Stimulated activated CD4-positive, alpha-beta T cell treated with anti-CD3 and anti-CD28 coated beads, Interleukin-12 subunit alpha, Interleukin-12 subunit beta, amount 100 ng/mL, for 48 hours (primary cell): Measurements from ENCODE around the gene KRTAP5-9.
"Not testable (repeated sequence)": the region's sequence is repeated elsewhere in the genome, so short reads cannot be mapped to it uniquely, and the experiment has no call there.

Experiments
- DNase-seq, 3 donors: peaks; one replicate each; pipeline ENCODE4 v3.0.0-alpha.2; 2020; ENCODE audit warnings: low read depth in 2 of 3, low spot score in 1 of 3

The KRTAP5-9 gene

DNA sequence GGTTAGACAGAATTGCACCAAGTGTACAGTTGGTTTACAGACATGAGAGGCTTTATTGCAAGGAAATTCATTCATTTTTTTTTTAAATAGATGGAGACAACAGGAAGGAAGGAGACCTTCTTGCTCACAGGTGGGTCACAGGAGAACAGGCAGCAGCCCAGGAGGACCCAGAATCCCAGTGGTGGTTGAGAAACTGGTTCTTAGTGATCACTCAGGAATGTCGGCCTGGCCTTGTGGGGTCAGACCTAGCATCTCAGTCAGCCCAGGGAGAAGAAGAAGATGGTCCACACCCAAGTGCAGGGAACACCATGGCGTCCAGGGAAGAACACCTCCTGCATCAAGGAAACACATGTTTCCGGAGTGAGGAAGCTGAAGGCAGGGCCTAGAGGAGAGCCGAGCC, 33.6 kb downstream of the KRTAP5-9 start:
- DNase-seq, result no peak

DNA sequence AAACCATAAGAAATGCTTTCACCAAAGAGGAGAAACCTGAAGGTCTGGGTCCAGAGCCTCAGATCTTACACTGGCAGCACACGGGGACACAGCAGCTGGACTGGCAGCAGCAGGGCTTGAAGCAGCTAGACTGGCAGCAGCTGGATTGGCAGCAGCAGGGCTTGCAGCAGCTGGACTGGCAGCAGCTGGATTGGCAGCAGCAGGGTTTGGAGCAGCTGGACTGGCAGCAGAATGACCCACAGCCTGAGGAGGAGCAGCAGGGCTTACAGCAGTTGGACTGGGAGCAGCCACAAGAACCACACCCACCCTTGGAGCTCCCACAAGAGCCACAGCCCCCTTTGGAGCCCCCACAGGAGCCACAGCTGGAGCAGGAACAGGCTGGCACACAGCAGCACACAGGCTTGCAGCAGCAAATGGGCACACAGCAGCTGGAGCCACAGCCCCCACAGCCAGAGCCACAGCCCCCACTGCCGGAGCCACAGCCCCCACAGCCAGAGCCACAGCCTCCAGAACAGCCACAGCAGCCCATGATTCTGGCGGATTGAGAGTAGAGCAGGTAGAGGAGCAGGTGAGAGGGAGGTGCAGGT, 34.2 kb downstream of the KRTAP5-9 start, which contains the start of gene KRTAP5-11:
TSS of gene KRTAP5-11 (minus strand) at position 567 of the 587 bp plus-strand sequence. CDS start at position 529, 38 bp downstream.
- DNase-seq, result no peak

DNA sequence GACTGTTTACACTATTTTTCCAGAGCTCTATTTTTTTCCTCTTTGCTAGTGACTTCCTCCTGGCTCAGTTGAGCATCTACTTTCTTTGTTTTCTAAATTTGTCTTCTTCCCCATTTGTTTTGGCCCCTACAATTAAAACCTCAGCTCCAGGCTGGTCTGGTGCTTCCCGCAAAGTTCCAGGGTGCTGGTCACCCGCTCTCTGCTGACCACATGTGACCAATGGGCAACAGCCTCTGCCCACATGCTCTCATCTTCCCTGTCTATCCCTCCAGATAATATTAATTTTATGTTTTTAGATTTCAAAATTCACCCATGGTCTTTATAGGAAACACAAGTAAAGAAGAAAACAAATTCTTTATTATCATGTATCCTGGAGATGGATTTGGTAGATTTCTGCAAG, 34.7 kb downstream of the KRTAP5-9 start:
- not testable (repeated sequence) for DNase-seq

DNA sequence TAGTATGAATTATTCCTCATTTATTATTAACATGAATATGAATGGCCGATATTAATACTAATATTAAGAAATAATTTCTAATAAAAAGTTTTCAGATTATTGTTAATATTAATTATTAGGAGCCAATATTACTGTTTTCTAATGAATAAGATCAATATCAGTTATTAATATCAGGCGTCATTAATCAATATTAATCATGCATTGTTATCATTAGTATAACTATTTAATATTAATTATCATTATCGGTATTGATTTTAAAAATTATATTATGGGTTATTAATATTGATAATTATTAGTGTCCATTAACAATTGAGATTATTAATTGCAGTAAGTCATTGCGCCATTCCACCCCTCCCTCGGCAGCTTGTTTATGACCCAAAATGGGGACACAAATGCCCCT, 37.5 kb downstream of the KRTAP5-9 start:
- DNase-seq, result not testable (repeated sequence)

DNA sequence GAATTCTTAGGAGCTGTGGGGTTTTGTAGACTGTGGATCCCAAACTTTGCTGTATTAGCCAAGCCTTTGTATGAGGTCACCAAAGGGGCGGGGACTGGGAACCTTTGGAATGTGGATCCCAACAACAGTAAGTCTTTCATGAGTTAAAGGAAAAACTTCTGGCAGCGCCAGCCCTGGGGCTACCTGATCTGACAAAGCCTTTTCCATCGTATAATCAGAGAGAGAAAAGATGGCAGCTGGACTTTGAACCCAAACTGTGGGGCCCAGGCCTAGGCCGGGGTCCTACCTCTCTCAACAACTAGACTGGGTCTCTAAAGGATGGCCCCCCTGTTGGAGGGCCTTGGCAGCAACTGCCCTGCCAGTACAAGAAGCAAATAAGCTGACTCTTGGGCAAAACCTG, 40.1 kb downstream of the KRTAP5-9 start:
- not testable (repeated sequence) for DNase-seq

DNA sequence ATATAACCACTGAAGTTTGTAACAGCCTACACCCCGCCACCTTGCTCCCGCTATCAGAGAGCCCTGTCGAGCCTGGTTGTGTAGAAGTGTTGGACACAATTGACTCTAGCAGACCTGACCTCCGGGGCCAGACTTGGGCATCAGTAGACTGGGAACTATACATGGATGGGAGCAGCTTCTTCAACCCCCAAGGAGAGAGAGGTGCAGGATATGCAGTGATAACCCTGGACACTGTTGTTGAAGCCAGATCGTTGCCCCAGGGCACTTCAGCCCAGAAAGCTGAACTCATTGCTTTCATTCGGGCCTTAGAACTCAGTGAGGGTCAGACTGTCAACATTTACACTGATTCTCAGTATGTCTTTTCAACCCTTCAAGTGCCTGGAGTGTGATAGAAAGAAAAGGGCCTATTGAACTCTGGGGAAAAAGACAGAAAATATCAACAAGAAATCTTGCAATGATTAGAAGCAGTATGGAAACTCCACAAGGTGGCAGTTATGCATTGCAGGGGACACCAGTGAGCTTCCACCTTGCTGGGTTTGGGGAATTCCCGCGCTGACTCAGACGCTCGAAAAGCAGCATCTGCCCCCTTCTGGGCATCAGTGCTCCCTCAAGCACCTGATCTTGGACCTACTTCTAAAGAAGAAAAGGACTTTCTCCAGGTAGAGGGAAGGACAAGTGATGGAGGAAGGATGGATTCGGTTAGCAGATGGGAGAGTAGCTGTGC, 40.8 kb downstream of the KRTAP5-9 start:
- DNase-seq, result peak; percentile 14 to 64 (median 59)

DNA sequence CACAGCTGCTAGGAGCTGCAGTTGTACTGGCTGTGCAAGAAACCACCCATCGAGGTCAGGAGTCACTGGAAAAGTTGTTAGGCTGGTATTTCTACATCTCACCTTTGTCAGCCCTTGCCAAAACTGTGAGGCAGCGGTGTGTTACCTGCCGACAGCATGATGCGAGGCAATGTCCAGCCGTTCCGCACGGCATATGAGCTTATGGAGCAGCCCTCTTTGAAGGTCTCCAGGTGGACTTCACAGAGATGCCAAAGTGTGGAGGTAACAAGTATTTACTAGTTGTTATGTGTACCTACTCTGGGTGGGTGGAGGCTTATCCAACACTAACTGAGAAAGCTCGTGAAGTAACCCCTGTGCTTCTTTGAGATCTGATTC, 41.3 kb downstream of the KRTAP5-9 start:
- DNase-seq, result not testable (repeated sequence)
